ENCODE measurements around the gene RAI14.
"Not testable (repeated sequence)": the region's sequence is repeated elsewhere in the genome, so short reads cannot be mapped to it uniquely, and the experiment has no call there.

RAI14 gene

GRCh38 chr5:34817558-34818351 is 161.6 kb downstream of the RAI14 start:
- peaks cover 63% of the 10 kb centered on the region for H3K36me3 ChIP-seq (ENCODE audit: control insufficient read depth, low read depth, low read length)
- H3K4me1 ChIP-seq (ENCODE audit: control insufficient read depth, low read depth, low read length) = no peaks in the 10 kb centered on the region
- H3K9me3 ChIP-seq (ENCODE audit: control insufficient read depth, low read depth, low read length) = no peaks in the 10 kb centered on the region
- H3K27me3 ChIP-seq (ENCODE audit: control insufficient read depth, insufficient read depth, low read length) = no peaks in the 10 kb centered on the region
- no peak overlapping the region for H3K4me3 ChIP-seq (ENCODE audit: low read length)
- no peak overlapping the region for H3K27ac ChIP-seq (ENCODE audit: low read length)
- H3K9ac ChIP-seq (ENCODE audit: low read length) = no peak overlapping the region

GRCh38 chr5:34818717-34819116 is 162.6 kb downstream of the RAI14 start:
- Histone ChIP-seq H3K36me3 (ENCODE audit: control insufficient read depth, low read depth, low read length) (peaks cover 64% of the 10 kb centered on the region), H3K4me1 (ENCODE audit: control insufficient read depth, low read depth, low read length) (no peaks in the 10 kb centered on the region), H3K4me3 (ENCODE audit: low read length) (no peak overlapping the region), H3K27ac (ENCODE audit: low read length) (no peak overlapping the region), H3K9me3 (ENCODE audit: control insufficient read depth, low read depth, low read length) (no peaks in the 10 kb centered on the region), H3K27me3 (ENCODE audit: control insufficient read depth, insufficient read depth, low read length) (no peaks in the 10 kb centered on the region), H3K9ac (ENCODE audit: low read length) (no peak overlapping the region)

DNA sequence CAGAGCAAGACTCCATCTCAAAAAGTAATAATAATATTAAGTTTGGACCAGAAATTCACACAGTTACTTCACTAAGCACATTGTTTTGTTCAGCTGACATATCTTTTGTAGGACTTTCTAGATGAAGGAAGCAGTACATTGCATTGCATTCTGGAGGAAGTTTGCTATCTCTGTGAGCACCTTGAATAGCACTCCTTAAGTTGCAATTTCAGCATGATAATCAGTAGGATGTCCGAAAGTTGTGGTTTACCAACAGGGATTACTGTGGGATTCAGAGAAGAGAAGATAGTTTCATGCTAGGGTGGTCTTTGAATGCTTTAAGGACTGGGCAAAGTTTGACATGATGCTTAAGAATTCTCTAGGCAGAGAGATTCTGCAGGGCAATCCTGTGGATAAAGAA is 164.5 kb downstream of the RAI14 start:
- Histone ChIP-seq H3K4me1 (ENCODE audit: control insufficient read depth, low read depth, low read length) (no peaks in the 10 kb centered on the region), H3K27ac (ENCODE audit: low read length) (no peak overlapping the region), H3K36me3 (ENCODE audit: control insufficient read depth, low read depth, low read length) (peaks cover 66% of the 10 kb centered on the region)

DNA sequence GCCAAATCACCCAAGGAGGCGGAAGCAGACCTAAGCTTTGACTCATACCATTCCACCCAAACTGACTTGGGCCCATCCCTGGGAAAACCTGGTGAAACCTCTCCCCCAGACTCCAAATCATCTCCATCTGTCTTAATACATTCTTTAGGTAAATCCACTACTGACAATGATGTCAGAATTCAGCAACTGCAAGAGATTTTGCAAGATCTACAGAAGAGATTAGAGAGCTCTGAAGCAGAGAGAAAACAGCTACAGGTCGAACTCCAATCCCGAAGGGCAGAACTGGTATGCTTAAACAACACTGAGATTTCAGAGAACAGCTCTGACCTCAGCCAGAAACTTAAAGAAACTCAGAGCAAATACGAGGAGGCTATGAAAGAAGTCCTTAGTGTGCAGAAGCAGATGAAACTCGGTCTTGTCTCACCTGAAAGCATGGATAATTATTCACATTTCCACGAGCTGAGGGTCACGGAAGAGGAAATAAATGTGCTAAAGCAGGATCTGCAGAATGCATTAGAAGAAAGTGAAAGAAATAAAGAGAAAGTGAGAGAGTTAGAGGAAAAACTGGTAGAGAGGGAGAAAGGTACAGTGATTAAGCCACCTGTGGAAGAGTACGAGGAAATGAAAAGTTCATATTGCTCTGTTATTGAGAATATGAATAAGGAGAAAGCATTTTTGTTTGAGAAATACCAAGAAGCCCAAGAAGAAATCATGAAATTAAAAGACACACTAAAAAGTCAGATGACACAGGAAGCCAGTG is 167.0 kb downstream of the RAI14 start:
- Histone ChIP-seq H3K36me3 (ENCODE audit: control insufficient read depth, low read depth, low read length) (peaks cover 75% of the 10 kb centered on the region), H3K9ac (ENCODE audit: low read length) (no peak overlapping the region), H3K4me1 (ENCODE audit: control insufficient read depth, low read depth, low read length) (no peaks in the 10 kb centered on the region), H3K4me3 (ENCODE audit: low read length) (no peak overlapping the region), H3K9me3 (ENCODE audit: control insufficient read depth, low read depth, low read length) (no peaks in the 10 kb centered on the region), H3K27ac (ENCODE audit: low read length) (no peak overlapping the region), H3K27me3 (ENCODE audit: control insufficient read depth, insufficient read depth, low read length) (no peaks in the 10 kb centered on the region)

More for the DNA sequence above, 164.5 kb downstream of the RAI14 start:
- H3K9ac ChIP-seq (ENCODE audit: low read length) = no peak overlapping the region
- H3K9me3 ChIP-seq (ENCODE audit: control insufficient read depth, low read depth, low read length) = no peaks in the 10 kb centered on the region
- no peaks in the 10 kb centered on the region for H3K27me3 ChIP-seq (ENCODE audit: control insufficient read depth, insufficient read depth, low read length)
- H3K4me3 ChIP-seq (ENCODE audit: low read length) = no peak overlapping the region

DNA sequence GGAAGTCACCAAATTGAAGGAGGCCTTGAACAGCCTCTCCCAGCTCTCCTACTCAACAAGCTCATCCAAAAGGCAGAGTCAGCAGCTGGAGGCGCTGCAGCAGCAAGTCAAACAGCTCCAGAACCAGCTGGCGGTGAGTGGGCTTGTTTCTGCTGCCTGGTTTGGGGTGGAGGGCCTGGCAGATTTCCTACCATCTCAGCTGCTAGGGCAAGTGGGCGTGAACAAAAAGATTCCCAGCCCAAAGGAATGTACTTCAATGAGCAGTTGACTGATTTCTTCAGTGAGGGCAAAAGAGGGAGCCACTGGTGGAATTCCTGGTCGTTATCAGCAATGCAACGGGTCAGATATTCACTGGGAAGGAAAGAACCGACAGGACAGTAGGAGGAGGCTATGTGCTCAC is 170.2 kb downstream of the RAI14 start:
- H3K36me3 ChIP-seq (ENCODE audit: control insufficient read depth, low read depth, low read length) = peaks cover 78% of the 10 kb centered on the region

GRCh38 chr5:34827588-34828506 is 171.7 kb downstream of the RAI14 start:
- Histone ChIP-seq H3K9ac (ENCODE audit: low read length) (no peak overlapping the region), H3K27me3 (ENCODE audit: control insufficient read depth, insufficient read depth, low read length) (no peaks in the 10 kb centered on the region), H3K4me1 (ENCODE audit: control insufficient read depth, low read depth, low read length) (peaks cover 4% of the 10 kb centered on the region), H3K9me3 (ENCODE audit: control insufficient read depth, low read depth, low read length) (no peaks in the 10 kb centered on the region), H3K4me3 (ENCODE audit: low read length) (no peak overlapping the region), H3K36me3 (ENCODE audit: control insufficient read depth, low read depth, low read length) (peaks cover 84% of the 10 kb centered on the region), H3K27ac (ENCODE audit: low read length) (no peak overlapping the region)

More for the DNA sequence above, 170.2 kb downstream of the RAI14 start:
- Histone ChIP-seq H3K4me1 (ENCODE audit: control insufficient read depth, low read depth, low read length) (peaks cover 4% of the 10 kb centered on the region), H3K27me3 (ENCODE audit: control insufficient read depth, insufficient read depth, low read length) (no peaks in the 10 kb centered on the region), H3K9me3 (ENCODE audit: control insufficient read depth, low read depth, low read length) (no peaks in the 10 kb centered on the region), H3K4me3 (ENCODE audit: low read length) (no peak overlapping the region), H3K9ac (ENCODE audit: low read length) (no peak overlapping the region), H3K27ac (ENCODE audit: low read length) (no peak overlapping the region)

GRCh38 chr5:34830827-34831226 is 174.7 kb downstream of the RAI14 start:
- H3K4me3 ChIP-seq (ENCODE audit: low read length); H3K27ac ChIP-seq (ENCODE audit: low read length); H3K27me3 ChIP-seq (ENCODE audit: control insufficient read depth, insufficient read depth, low read length); H3K9me3 ChIP-seq (ENCODE audit: control insufficient read depth, low read depth, low read length); H3K9ac ChIP-seq (ENCODE audit: low read length): not testable (repeated sequence)
- Histone ChIP-seq H3K4me1 (ENCODE audit: control insufficient read depth, low read depth, low read length) (peaks cover 11% of the 10 kb centered on the region), H3K36me3 (ENCODE audit: control insufficient read depth, low read depth, low read length) (peaks cover 70% of the 10 kb centered on the region)

DNA sequence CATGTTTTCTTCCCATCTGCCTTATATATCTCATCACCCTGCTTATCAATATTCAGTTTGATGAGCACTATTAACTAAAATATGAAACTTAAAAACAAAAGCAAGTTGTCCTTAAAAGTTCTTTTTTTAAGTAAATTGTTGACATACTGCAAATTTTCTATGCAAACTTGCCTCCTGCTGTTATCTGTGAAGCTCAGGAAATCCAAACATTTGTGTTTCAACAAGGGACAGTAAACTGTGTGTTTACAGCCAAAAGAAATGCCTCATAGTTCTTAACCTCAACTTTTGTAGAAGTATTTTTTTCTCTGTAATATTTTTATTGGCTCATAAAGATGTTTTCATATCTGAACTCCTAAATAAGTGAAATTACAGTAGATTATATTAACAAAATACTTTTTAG is 175.2 kb downstream of the RAI14 start:
- Histone ChIP-seq H3K9ac (ENCODE audit: low read length) (no peak overlapping the region), H3K27me3 (ENCODE audit: control insufficient read depth, insufficient read depth, low read length) (no peaks in the 10 kb centered on the region), H3K36me3 (ENCODE audit: control insufficient read depth, low read depth, low read length) (peaks cover 65% of the 10 kb centered on the region), H3K4me1 (ENCODE audit: control insufficient read depth, low read depth, low read length) (peaks cover 11% of the 10 kb centered on the region), H3K27ac (ENCODE audit: low read length) (no peak overlapping the region), H3K9me3 (ENCODE audit: control insufficient read depth, low read depth, low read length) (no peaks in the 10 kb centered on the region), H3K4me3 (ENCODE audit: low read length) (no peak overlapping the region)

DNA sequence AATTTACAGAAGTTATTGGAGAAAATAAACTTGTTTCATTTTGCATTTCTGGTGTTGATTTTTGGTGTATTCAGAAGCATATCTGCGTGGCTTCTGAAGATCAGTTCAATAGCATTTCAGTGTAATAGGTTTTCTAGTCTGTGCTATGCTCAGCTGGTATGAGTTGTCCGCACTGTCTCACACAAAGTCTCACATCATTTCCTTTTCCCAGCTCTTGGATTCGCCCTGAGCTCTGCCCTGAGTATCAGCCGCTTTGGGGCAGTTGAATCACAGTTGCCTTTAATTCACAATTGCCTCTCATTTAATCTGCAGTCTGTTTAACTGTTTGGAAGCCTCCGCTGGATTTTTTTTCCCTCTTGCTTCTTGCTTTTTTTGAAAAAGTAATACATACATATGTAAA is 176.4 kb downstream of the RAI14 start:
- H3K9ac ChIP-seq (ENCODE audit: low read length) = no peak overlapping the region
- H3K4me1 ChIP-seq (ENCODE audit: control insufficient read depth, low read depth, low read length) = peaks cover 11% of the 10 kb centered on the region
- H3K36me3 ChIP-seq (ENCODE audit: control insufficient read depth, low read depth, low read length) = peaks cover 53% of the 10 kb centered on the region
- no peak overlapping the region for H3K27ac ChIP-seq (ENCODE audit: low read length)
- no peaks in the 10 kb centered on the region for H3K27me3 ChIP-seq (ENCODE audit: control insufficient read depth, insufficient read depth, low read length)
- no peak overlapping the region for H3K4me3 ChIP-seq (ENCODE audit: low read length)
- no peaks in the 10 kb centered on the region for H3K9me3 ChIP-seq (ENCODE audit: control insufficient read depth, low read depth, low read length)

- Histone ChIP-seq H3K9ac (ENCODE audit: low read length) (no peak overlapping the region), H3K27me3 (ENCODE audit: control insufficient read depth, insufficient read depth, low read length) (no peaks in the 10 kb centered on the region), H3K4me3 (ENCODE audit: low read length) (no peak overlapping the region), H3K4me1 (ENCODE audit: control insufficient read depth, low read depth, low read length) (peaks cover 11% of the 10 kb centered on the region), H3K36me3 (ENCODE audit: control insufficient read depth, low read depth, low read length) (peaks cover 47% of the 10 kb centered on the region), H3K27ac (ENCODE audit: low read length) (no peak overlapping the region), H3K9me3 (ENCODE audit: control insufficient read depth, low read depth, low read length) (no peaks in the 10 kb centered on the region)
Measured at GRCh38 chr5:34833090-34833489, 177.0 kb downstream of the RAI14 start.

Data from iPS-18a (cell line).